ENCODE results near the gene AGXT2.

Gene AGXT2

DNA sequence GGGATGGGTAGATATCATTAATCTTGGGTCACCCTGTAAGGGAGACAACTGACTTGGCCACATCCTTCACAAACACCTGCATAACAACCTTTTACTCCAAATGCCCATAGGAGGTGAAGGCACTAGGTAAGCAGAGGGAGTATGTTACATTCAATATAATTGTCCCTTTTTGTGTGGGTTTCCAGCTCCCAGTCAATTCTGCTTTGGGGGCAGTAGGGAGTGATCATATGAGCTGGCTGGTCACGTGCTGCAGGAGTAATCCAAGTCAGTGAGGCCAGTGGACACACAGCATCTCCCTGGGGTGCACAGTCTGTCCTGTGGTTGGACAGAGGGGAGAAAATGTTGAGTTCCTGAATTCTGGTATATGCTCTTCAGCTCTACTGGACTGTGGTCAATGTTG, 1.2 kb upstream of the AGXT2 start:
- TF ChIP-seq FOXM1 (IDR thresholded peaks at IDR 0.05; ENCODE audit: borderline replicate concordance, low read depth) (no peak), CREB1 (IDR thresholded peaks at IDR 0.05; ENCODE audit: low read depth) (no peak), ZBTB7A (IDR thresholded peaks at IDR 0.05; ENCODE audit: low read depth) (no peak)
- TF ChIP-seq, protein P1, sequence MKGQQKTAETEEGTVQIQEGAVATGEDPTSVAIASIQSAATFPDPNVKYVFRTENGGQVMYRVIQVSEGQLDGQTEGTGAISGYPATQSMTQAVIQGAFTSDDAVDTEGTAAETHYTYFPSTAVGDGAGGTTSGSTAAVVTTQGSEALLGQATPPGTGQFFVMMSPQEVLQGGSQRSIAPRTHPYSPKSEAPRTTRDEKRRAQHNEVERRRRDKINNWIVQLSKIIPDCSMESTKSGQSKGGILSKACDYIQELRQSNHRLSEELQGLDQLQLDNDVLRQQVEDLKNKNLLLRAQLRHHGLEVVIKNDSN (IDR thresholded peaks at IDR 0.05) = peak; percentile 40; the same call in 1 of the 2 replicates

DNA sequence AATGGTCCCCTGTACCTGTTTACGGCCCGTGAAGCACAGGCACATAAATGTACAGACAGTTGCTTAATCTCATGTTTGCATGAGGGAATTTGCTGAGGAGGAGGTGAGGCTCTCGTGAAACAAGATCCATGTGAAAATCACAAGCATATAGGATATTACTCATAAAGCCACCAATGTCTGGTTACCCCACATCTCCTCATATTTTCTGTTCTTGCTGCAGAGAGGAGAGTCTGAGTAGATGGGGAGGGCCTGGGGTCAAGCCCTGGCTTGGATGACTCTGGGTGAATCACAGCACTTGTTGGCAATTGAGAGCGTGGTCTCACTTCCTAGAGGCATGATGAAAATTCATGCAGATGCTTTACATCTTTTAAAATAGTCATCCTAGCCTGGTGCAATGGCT, 975 bp downstream of the AGXT2 start:
- TF ChIP-seq TCF12 (IDR thresholded peaks at IDR 0.05; ENCODE audit: low read depth) (no peak), CREB1 (IDR thresholded peaks at IDR 0.05; ENCODE audit: low read depth) (no peak), MAX (IDR thresholded peaks at IDR 0.05) (no peak), TAF1 (IDR thresholded peaks at IDR 0.05; ENCODE audit: low read depth) (no peak), CEBPB (IDR thresholded peaks at IDR 0.05) (no peak), REST (IDR thresholded peaks at IDR 0.05; ENCODE audit: low read depth) (no peak), FOXM1 (IDR thresholded peaks at IDR 0.05; ENCODE audit: borderline replicate concordance, low read depth) (no peak), RAD21 (IDR thresholded peaks at IDR 0.05; ENCODE audit: low read depth) (no peak), EGR1 (IDR thresholded peaks at IDR 0.05) (no peak), EP300 (IDR thresholded peaks at IDR 0.05; ENCODE audit: borderline replicate concordance) (no peak), NFIC (IDR thresholded peaks at IDR 0.05) (no peak), YY1 (IDR thresholded peaks at IDR 0.05; ENCODE audit: low read depth) (no peak), TEAD4 (IDR thresholded peaks at IDR 0.05) (no peak), ZBTB7A (IDR thresholded peaks at IDR 0.05; ENCODE audit: low read depth) (no peak)
- TF ChIP-seq, protein P1 (IDR thresholded peaks at IDR 0.05) = no peak

DNA sequence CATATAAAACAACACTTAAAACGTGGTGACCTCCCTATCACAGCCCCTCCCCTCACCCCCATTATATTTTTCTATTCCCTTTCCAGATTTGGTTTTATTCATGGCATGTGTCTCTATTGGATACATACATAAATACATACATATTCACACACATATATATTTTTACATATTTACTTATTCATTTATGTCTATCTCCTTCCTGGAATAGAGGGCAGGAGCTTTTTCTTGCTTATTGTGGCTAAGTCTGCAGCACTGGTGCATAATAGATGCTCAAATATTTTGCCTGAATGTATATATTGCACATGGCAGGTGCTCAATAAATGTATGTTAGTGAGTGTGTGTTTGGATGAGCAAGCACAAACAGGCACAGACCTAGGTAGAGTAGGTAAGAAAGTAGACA, 2.5 kb downstream of the AGXT2 start:
- TF ChIP-seq CREB1 (IDR thresholded peaks at IDR 0.05; ENCODE audit: low read depth) (no peak), YY1 (IDR thresholded peaks at IDR 0.05; ENCODE audit: low read depth) (no peak), ZBTB7A (IDR thresholded peaks at IDR 0.05; ENCODE audit: low read depth) (no peak), RAD21 (IDR thresholded peaks at IDR 0.05; ENCODE audit: low read depth) (no peak), EP300 (IDR thresholded peaks at IDR 0.05; ENCODE audit: borderline replicate concordance) (no peak), TEAD4 (IDR thresholded peaks at IDR 0.05) (no peak), FOXM1 (IDR thresholded peaks at IDR 0.05; ENCODE audit: borderline replicate concordance, low read depth) (no peak), REST (IDR thresholded peaks at IDR 0.05; ENCODE audit: low read depth) (no peak), NFIC (IDR thresholded peaks at IDR 0.05) (no peak), CEBPB (IDR thresholded peaks at IDR 0.05) (no peak)
- TF ChIP-seq, protein P1 (IDR thresholded peaks at IDR 0.05) = no peak

- TF ChIP-seq, protein P1 (IDR thresholded peaks at IDR 0.05) = no peak
- TF ChIP-seq NFIC (IDR thresholded peaks at IDR 0.05) = no peak
- TF ChIP-seq REST (IDR thresholded peaks at IDR 0.05; ENCODE audit: low read depth) = no peak
- no peak for TF ChIP-seq TCF12 (IDR thresholded peaks at IDR 0.05; ENCODE audit: low read depth)
- no peak for TF ChIP-seq TEAD4 (IDR thresholded peaks at IDR 0.05)
- no peak for TF ChIP-seq ZBTB7A (IDR thresholded peaks at IDR 0.05; ENCODE audit: low read depth)
- TF ChIP-seq CREB1 (IDR thresholded peaks at IDR 0.05; ENCODE audit: low read depth) = no peak
Measured at GRCh38 chr5:35044649-35045048, 3.1 kb downstream of the AGXT2 start.

Data from Ishikawa (cell line).